ENCODE measurements around the gene PRPF8.

GRCh38 chr17:1713878-1714426, 29.3 kb upstream of the PRPF8 start:
- TF ChIP-seq GATA3 (IDR thresholded peaks at IDR 0.05; ENCODE audit: low read depth, low read length) (no peak), GATA2 (IDR thresholded peaks at IDR 0.05; ENCODE audit: low read depth, low read length) (no peak)

Measured in SH-SY5Y (cell line).